Measurements from ENCODE around the gene DCDC2B.
"Not testable (repeated sequence)": the region's sequence is repeated elsewhere in the genome, so short reads cannot be mapped to it uniquely, and the experiment has no call there.

DCDC2B gene

DNA sequence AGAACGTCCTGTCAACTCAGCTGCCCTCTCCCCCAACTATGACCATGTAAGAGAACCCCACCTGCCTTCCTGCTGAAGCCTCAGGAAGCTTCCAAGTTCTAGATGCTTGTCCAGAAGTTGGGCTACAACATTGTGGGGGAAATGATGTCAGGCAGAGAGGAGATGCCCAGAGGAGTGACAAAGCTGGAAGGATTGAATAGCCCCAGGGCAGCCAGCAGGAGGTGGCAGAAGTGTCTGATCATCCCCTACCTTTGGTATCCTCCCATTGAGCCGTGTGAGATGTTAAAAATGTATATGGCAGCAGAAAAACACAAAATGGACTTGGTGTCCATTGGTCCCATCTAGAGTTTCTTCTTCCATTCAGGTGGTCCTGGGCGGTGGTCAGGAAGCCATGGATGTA lies 19.9 kb downstream of the DCDC2B start:
- DNase-seq: no peak

DNA sequence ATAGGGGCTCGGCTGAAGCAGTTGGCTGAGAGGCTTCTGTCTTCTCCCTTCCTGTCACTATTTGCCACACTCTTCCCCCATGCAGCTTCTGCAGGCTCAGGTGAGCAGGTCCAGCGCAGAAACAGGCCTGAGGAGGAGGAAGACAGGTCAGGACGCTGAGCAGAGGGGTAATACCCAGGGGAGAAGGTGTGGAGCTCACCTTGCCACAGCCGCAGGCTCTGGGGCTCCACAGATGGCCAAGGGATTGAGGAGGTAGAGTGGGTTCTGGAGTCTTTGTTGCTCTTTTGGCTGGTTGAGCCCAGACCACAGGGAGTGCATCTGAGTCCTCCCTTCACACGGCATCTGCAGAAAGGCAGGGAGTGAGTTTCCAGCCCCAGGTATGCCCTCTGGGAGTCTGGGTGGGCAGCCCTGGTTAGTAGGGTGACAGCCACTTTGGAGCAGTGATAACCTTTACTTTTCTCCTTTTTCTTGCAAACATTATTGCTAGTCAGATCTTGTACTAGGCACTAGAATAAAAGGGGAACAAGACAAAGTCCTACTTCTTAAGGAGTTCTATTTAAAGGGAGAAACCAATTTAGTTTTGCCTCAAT lies 23.0 kb downstream of the DCDC2B start:
- no peak for DNase-seq

DNA sequence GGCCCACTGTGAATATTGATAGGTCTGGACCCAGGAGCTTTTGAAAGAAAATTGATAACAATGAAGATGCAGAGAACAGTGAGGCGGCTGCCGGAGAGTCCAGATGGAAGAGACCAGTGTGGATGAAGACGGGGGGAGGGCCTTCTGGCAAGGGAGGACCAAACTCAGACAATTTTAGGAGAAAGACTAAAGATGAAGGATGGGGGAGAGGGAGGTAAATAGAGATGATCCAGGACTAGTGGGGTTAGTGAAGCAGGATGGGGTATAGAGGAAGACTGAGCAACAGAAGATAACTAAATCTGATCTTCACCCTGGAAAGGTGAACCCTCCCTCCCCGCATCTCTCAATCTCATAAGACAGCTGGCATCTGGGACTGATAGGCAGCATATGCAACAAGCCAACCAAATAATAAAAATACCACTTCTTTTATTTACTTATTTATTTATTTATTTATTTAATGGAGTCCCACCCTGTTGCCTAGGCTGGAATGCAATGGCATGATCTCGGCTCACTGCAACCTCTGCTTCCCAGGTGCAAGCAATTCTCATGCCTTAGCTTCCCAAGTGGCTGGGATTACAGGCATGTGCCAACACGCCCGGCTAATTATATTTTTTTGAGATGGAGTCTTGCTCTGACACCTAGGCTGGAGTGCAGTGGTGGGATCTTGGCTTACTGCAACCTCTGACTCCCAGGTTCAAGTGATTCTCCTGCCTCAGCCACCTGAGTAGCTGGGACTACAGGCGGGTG lies 23.8 kb downstream of the DCDC2B start:
- no peak for DNase-seq

DNA sequence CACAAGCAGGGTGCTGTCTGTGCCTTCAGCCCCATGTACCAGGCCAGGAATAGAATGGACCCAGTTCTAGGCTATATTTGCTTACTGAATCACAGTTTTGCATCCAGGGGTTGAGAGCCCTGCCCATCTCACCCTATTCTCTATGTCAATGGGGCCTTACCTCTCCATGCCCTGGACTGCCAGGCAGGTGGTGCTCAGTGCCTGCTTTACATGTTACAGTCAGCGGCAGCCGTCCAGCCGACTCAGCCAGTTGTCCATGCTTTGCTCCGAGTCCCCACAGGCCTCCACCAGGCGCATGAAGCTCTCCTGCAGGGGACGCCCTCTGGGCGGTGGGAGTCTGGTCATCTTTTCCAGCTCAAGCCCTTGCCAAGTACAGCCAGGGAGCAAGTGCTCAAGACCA lies 25.9 kb downstream of the DCDC2B start:
- DNase-seq: no peak

DNA sequence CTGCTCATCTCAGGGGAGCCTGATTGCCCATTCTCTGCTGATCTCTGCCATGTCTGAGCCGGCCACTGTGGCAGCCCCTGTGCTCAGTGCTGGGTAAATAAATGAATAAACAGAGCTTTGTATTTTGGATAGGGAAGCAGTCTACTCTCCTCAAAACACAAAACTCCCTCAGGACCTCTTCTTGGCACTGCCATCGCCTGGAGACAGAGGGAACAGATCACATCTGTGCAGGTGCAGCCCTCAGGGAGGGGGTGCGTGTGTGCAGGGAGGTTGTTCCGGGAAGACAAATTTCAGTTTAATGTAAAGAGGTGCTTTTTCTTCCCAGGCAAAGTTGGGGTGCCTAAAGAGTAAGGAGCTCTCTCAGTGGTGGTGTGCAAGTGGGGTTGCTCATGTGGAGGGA lies 30.4 kb downstream of the DCDC2B start:
- no peak for DNase-seq

DNA sequence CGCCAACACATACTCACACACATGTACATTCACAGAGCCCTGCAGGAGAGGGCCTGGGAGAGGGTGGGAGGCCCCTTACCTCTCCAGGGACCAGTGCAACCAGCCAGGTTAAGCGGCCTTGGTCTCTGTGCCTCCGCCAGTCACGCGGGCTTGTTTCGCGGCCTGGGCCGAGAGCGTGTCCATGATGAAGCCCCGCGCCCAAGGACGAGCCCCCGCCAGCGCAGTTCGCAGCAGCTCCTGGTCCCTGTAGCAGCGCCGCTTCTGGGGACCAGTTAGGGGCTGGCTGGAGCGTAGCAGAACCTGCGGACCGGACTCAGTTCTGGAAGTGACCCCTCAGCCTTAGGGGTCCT lies 30.9 kb downstream of the DCDC2B start:
- no peak for DNase-seq

DNA sequence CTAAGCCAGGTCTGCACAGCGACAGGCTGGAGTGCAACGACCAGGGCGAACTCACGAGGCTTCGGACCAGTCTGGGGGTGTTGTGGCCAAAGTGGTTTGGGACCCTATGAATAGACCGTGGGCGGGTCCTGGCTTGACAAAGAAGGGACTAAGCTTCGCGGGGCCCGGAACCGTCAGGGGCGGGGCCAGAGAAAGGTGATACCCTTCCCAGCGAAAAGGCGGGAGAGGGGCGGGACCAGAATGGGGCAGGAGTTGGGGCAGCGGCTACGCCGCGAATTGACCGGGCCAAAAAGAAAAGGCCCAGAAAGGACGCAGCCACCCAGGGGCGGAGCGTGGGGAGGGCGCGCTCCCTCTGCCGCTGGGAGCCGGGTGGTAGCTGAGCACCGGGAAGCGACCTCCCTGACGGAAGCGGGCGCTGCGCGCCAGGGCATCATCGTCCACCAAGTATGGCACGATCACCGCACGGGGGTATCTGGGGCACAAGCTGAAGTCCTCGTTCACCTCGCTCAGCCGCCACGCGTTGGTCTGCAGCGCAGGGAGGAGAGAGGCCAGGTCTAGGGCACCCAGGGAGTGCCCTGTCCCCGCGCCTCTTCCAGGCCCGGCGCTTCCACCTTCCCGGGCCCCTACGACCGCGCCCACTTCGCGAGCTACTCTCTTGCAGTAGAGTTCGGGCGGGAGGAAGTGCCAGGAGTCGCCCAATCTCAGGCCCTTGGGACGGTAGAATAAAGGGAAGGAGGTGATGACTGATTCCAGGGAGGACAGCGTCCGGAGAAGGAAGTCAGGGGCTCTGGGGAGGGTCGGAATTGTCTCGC lies 31.5 kb downstream of the DCDC2B start:
- DNase-seq: peak; percentile 64 to 73

DNA sequence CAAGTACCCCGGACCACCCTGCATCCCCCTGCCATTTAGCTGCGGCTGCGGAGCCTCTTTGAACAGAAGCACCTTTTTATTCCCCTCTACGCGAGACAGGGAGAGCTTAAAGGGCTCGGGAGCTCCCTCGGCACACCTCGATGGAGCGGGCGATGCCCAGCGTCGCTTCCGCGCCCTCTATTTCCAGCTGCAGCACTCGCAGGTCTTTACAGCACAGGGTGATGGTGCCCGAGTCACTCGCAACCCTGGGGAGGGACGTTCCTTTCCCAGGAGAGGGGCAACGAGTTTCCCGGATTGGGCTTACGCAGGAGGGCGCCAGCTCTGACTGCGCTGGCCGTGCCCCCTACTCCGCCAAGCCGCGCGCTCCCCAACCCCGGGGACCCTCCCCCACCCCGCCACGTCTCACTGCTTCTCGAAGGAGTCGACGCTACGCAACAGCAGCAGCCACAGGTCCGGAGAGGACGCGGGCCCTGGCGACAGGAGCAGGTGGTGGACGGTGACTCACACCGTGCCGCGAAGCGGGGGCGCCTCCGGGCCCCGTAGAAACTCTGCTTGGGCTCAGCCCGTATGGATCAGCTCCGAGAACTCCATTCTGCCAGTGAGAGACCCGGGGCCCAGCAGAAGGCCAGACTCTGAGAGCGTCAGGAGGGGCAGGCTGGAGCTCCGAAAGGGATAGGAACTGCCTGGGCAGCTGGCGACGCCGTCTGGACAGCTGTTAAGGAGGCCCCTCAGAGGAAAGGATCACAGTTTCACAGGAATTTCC lies 32.3 kb downstream of the DCDC2B start:
- DNase-seq: peak; percentile 65 to 67

DNA sequence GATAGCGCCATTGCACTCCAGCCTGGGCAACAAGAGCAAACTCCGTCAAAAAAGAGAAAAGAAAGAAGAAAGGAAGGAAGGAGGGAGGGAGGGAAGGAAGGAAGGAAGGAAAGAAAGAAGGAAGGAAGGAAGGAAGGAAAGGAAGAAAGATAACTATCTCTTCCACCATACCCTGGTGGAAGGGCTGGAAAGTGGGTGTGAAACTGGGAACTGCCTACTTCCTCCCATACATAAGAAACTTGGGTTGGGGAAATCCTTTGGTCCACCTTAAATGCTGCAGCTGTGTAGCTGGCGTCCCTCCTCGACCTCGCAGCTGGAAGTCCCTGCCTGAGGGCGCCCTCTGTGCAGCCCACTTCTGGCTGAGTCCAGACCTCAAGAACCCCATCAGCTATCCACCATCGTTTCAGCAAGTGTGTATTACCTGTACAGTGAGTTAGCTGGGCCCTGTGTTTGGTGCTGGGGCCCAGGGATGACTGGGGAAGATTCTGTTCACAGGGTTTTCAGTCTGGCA lies 33.5 kb downstream of the DCDC2B start:
- no peak for DNase-seq

DNA sequence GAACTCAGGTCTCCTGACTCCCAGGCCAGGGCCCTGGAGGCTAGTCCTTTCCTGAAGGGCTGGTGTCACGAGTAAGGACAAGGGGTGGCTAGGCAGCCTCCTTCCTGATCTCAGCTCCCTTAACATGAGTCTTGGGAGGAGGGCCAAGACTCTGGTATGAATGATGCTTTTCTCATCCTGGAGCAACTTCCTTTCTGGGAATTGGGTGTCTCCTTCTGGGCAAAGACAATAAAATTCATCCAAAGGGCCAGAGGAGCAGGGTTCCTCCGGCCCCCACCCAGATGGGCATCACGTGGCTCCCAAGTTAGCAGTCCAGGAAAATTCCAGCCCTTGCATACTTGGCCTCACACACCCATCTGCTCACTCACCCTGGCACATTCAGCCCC lies 38.0 kb downstream of the DCDC2B start, which contains the start of gene FAM167B:
TSS of gene FAM167B (plus strand) at position 335 of the 386 bp plus-strand sequence. CDS start 200 bp downstream, outside the sequence.
- no peak for DNase-seq

DNA sequence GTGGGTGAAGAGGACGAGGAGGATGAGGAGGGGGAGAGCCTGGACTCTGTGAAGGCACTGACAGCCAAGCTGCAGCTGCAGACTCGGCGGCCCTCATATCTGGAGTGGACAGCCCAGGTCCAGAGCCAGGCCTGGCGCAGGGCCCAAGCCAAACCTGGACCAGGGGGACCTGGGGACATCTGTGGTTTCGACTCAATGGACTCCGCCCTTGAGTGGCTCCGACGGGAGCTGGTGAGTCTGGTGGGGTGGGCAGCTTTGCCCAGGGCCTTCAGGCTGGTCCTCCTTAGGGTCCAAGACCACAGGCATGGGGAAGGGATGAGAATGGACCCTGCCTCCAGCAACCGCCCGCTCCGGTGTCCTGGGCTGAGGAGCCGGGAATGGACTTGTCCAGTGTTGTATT lies 38.6 kb downstream of the DCDC2B start:
- DNase-seq: no peak

DNA sequence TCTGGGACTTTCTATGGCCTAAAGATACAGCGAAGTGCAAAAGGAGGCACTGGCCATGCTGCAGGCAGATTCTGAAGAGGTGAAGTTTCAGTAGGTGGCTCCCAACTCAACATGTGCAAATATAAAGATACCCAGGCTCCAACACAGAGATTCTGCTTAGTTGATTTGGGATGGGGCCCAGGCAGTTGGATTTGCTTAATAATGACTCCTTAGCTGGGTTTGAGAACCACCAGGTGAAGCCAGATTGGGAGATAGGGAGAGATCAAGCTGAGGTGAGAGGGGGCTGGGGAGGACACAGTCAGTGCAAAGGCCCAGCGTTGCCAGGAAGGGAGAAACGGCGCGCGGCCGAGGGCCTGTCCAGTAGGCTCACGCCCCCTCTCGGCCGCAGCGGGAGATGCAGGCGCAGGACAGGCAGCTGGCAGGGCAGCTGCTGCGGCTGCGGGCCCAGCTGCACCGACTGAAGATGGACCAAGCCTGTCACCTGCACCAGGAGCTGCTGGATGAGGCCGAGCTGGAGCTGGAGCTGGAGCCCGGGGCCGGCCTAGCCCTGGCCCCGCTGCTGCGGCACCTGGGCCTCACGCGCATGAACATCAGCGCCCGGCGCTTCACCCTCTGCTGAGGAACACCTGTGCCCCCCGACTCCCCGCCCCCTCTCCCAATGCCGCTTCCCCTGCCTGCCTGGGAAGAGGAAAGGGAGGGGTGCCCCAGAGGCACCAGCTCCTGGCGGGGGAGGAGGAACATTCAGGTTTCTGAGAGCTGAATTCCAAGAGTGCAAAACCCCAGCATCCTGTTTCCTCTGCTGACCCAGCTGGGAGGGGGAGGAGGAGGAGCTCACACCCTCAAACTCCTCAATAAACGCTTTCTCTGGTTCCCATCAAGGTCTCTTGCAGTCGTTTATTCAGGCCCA lies 39.3 kb downstream of the DCDC2B start:
- DNase-seq: peak; percentile 90 to 92

DNA sequence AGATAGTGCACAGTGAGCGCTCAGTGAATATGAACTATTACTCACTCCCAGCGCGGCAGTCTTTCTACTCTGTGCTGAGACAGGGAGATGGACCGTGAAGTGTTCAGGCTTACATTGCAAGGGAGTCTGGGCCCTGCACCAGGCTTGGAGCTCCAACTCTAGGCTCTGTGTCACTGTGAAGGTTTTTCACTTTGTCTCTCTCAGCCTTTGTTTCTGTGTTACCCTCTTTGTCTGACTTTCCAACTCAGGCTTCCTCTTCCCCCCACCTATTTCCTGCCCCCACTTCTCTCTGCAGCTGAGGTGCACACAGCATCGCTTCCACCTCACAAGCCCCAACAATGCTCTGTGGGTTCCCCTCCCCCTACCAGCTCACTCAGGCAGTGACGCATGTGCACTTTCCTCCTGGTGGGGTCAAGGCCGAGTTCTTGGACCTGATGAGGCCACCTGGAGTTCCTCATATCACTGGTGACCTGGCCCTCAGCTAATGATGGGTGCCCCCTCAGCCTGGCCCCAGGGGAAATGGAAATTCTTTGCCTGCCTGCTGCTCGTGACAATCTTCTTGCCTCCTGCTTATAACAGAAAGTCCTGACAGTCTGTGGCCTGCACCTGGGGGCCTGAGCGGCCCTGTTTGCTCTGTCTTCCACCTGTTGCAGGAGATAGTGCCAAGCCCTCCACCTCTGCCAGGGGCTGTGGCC lies 41.1 kb downstream of the DCDC2B start:
- DNase-seq: peak; percentile 85 to 86

DNA sequence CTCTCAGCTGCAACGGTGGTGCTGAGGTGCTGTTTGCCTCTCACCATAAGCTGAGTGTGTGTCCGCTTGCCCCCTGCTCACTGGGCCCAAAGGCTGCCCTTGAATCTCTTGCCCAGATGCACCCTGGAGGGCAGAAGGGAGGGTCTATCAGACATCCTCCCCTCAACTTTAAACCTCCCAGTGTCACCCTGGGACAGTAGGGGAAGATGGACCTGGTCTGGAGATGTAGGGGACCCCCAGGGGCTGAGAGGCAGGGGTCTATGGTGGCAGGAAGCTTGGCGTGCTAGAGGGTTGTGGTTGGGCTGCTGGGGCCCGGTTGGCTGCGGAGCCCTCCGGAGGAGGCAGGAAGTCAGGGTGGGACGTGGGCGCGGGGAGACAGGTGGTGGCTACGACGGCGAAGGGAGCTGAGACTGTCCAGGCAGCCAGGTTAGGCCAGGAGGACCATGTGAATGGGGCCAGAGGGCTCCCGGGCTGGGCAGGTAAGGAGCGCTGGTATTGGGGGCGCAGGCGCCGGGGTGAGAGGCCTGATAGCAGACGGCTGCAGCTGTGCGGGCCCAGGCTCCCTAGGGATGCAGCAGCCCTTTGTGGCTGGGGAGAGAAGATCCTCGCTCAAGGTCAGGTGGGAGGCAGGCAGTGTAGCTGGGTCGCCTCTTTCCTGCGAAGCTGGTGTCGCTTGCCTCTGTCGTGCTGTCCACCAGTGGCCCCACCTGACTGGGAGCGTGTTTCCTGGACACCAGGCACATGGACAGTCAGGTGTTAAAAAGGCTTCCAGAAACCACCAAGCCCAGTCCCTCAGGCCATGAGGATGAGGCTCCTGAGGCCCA lies 42.2 kb downstream of the DCDC2B start, which contains the start of gene LCK:
TSS of gene LCK (plus strand) at position 373 of the 824 bp plus-strand sequence. CDS start 23,065 bp downstream, outside the sequence.
- DNase-seq: peak; percentile 84 to 87

DNA sequence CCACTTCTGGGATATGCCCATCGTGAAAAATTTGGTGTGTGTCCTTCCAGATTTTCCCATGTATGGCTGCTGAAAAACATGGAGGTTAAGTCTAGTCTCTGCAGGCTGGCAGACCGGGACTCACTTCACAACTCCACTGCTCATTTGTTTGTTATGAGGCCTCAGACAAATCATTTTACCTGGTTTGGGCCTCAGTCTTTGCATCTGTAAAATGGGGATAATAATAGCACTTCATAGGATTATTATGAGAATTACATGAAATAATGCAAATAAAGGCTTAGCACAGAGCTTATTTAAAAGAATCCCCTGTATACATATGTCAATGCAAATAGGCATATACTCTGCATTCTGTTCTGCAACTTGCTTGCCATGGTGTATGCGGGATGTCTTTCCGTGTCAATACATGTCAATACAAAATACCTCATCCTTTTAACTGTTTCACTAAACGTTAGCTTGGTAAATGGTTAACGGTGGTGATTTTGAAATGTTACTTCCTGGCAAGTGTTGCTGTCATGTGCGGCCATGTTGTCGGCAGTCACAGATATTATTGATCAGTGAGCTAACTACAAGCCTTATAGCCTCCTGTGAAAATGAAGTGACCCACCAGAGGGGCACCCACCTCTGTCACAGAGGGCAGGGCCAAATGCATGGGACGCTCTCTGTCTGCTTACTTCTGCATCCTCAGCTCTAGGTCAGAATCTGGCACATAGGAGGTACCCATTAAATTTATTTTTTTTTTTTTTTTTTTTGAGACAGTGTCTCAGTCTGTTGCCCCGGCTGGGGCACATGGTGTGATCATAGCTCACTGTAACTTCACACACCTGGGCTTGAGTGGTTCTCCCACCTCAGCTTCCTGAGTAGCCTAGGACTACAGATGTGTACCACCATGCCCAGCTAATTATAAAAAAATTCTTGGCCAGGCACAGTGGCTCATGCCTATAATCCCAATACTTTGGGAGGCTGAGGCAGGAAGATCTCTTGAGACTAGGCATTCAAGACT lies 46.5 kb downstream of the DCDC2B start:
- DNase-seq: peak in 1 of 2 experiments; percentile 55

DNA sequence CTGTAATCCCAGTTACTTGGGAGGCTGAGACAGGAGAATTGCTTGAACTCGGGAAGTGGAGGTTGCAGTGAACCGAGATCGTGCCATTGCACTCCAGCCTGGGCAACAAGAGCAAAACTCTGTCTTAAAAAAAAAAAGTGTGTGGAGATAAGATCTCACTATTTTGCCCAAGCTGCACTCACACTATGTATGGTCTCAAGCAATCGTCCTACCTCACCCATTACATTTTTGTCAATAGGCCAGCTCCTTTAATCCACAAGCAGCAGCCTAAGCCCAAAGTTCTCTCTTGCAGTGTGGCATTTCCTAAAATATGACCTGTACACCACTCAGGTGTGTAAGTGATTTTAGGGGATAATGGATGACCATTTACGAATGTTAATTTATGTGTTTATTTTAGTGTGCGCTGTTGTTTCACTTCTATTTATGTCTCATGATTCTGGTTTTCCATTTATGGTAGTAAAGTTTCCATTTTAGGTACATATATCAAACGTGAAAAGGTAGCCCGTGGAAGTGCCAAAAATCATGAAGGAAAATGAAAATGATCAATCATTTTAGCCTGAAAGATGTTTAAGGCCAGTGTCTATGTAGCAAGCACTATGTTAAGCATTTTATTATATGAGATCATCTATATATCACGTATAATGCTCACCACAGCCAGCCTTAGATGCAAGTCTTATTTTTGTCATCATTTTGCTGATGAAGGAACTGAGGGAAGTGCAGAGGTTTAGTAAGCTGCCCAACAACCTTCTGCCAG lies 47.8 kb downstream of the DCDC2B start:
- DNase-seq: no peak

DNA sequence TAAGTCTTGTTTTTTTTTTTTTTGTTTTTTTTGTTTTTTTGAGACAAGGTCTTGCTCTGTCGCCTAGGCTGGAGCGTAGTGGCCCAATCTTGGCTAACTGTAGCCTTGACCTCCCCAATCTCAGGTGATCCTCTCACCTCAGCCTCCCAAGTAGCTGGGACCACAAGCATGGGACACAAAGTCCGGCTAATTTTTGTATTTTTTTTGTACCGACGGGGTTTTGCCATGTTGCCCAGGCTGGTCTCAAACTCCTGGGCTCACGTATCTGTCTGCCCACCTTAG lies 48.3 kb downstream of the DCDC2B start:
- DNase-seq: no peak

DNA sequence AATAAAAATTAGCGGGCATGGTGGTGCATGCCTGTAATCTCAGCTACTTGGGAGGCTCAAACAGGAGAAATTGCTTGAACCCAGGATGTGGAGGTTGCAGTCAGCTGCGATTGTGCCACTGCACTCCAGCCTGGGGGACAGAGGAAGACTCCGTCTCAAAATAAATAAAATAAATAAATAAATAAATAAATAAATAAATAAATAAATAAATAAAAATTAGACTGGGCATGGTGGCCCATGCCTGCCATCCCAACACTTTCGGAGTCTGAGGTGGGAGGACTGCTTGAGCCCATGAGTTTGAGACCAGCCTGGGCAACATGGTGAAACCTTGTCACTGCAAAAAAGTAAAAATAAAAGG lies 54.3 kb downstream of the DCDC2B start:
- DNase-seq: not testable (repeated sequence)

Measured in activated T-cell treated with anti-CD3 and anti-CD28 coated beads, Interleukin-2, amount 50 U/mL, for 48 hours (primary cell).